ENCODE data around the gene MYOCD.

MYOCD gene

GRCh38 chr17:12790249-12791106 is 124.8 kb downstream of the MYOCD start:
- DNase-seq: peak; percentile 13
- Histone ChIP-seq H3K36me3 (no peaks in the 10 kb centered on the region), H3K9me3 (ENCODE audit: severe bottlenecking) (no peaks in the 10 kb centered on the region), H3K4me3 (ENCODE audit: low read depth, low read length) (peak overlapping the region; percentile 81), H3K27ac (peak overlapping the region; percentile 67), H3K27me3 (ENCODE audit: insufficient read depth, low read depth, severe bottlenecking) (no peaks in the 10 kb centered on the region)
- TF ChIP-seq CTCF (IDR thresholded peaks at IDR 0.05; ENCODE audit: low read depth, low read length): no peak

- no peaks in the 10 kb centered on the region for H3K36me3 ChIP-seq
- H3K27me3 ChIP-seq (ENCODE audit: insufficient read depth, low read depth, severe bottlenecking): no peaks in the 10 kb centered on the region
- DNase-seq: no peak
- H3K27ac ChIP-seq: no peak overlapping the region
- no peaks in the 10 kb centered on the region for H3K9me3 ChIP-seq (ENCODE audit: severe bottlenecking)
- no peak for TF ChIP-seq CTCF (IDR thresholded peaks at IDR 0.05; ENCODE audit: low read depth, low read length)
- H3K4me3 ChIP-seq (ENCODE audit: low read depth, low read length): no peak overlapping the region
These were observed 129.3 kb downstream of the MYOCD start for GRCh38 chr17:12794919-12795532.

- DNase-seq: no peak
- Histone ChIP-seq H3K27me3 (ENCODE audit: insufficient read depth, low read depth, severe bottlenecking) (no peaks in the 10 kb centered on the region), H3K9me3 (ENCODE audit: severe bottlenecking) (no peaks in the 10 kb centered on the region), H3K4me3 (ENCODE audit: low read depth, low read length) (no peak overlapping the region), H3K27ac (no peak overlapping the region), H3K36me3 (no peaks in the 10 kb centered on the region)
- TF ChIP-seq CTCF (IDR thresholded peaks at IDR 0.05; ENCODE audit: low read depth, low read length): no peak
These were observed 135.2 kb downstream of the MYOCD start for GRCh38 chr17:12800855-12801365.

GRCh38 chr17:12806630-12807029 is 140.9 kb downstream of the MYOCD start:
- no peak for DNase-seq
- no peak overlapping the region for H3K27ac ChIP-seq

GRCh38 chr17:12808723-12809122 is 143.0 kb downstream of the MYOCD start:
- no peak overlapping the region for H3K27ac ChIP-seq
- H3K4me3 ChIP-seq (ENCODE audit: low read depth, low read length): no peak overlapping the region
- DNase-seq: no peak
- H3K9me3 ChIP-seq (ENCODE audit: severe bottlenecking): peaks cover 2% of the 10 kb centered on the region
- no peak for TF ChIP-seq CTCF (IDR thresholded peaks at IDR 0.05; ENCODE audit: low read depth, low read length)
- H3K27me3 ChIP-seq (ENCODE audit: insufficient read depth, low read depth, severe bottlenecking): no peaks in the 10 kb centered on the region
- no peaks in the 10 kb centered on the region for H3K36me3 ChIP-seq

More at GRCh38 chr17:12806630-12807029, 140.9 kb downstream of the MYOCD start:
- Histone ChIP-seq H3K27me3 (ENCODE audit: insufficient read depth, low read depth, severe bottlenecking) (no peaks in the 10 kb centered on the region), H3K36me3 (no peaks in the 10 kb centered on the region), H3K9me3 (ENCODE audit: severe bottlenecking) (peaks cover 2% of the 10 kb centered on the region), H3K4me3 (ENCODE audit: low read depth, low read length) (no peak overlapping the region)
- TF ChIP-seq CTCF (IDR thresholded peaks at IDR 0.05; ENCODE audit: low read depth, low read length): no peak

All from WERI-Rb-1 (cell line).